Measurements from ENCODE around the gene ADARB2.

GRCh38 chr10:1664333-1664964, 72.9 kb downstream of the ADARB2 start:
- TF ChIP-seq CTCF (conservative IDR thresholded peaks at IDR 0.05 in 1 of 2, IDR thresholded peaks at IDR 0.05 in 1 of 2; ENCODE audit: low read depth in 1 of 2, low read length in 2 of 2): no peak
- no peak for TF ChIP-seq EZH2 (IDR thresholded peaks at IDR 0.05; ENCODE audit: low read length, missing control alignments)
